ENCODE measurements around the gene GCNT1.

GRCh38 chr9:76512826-76513225 lies 53.8 kb downstream of the GCNT1 start:
- TF ChIP-seq CTCF (IDR thresholded peaks at IDR 0.05; ENCODE audit: low read depth, low read length): no peak
- no peak for TF ChIP-seq EZH2phosphoT487 (IDR thresholded peaks at IDR 0.05; ENCODE audit: low read depth)

All from OCI-LY3 (cell line).